ENCODE results near the gene KRT6A. TPM values are rescaled to one million over a fixed set of nuclear protein-coding genes. Genes with fewer than 3 reads are reported as not detected.

KRT6A gene
- total RNA-seq, 4 donors from 2014 or later = 0.30 TPM; not detected in 3

- DNase-seq (ENCODE audit: low spot score in 2 of 2) = no peak
- Histone ChIP-seq H3K4me3 (no peak overlapping the region), H3K27ac (no peak overlapping the region), H3K36me3 (no peaks in the 10 kb centered on the region), H3K27me3 (no peaks in the 10 kb centered on the region), H3K4me1 (peaks cover 0 to 3% (median 0%) of the 10 kb centered on the region in 4 donors), H3K9me3 (no peaks in the 10 kb centered on the region)
- WGBS, 2 donors = 72 to 78% methylated on average over 10 of the region's 10 CpGs
- TF ChIP-seq EP300 (IDR thresholded peaks at IDR 0.05) = no peak
- TF ChIP-seq CTCF (IDR thresholded peaks at IDR 0.05) = no peak
- no peak for TF ChIP-seq POLR2A (IDR thresholded peaks at IDR 0.05)
These were observed 40.8 kb upstream of the KRT6A start for GRCh38 chr12:52533686-52534470.

DNA sequence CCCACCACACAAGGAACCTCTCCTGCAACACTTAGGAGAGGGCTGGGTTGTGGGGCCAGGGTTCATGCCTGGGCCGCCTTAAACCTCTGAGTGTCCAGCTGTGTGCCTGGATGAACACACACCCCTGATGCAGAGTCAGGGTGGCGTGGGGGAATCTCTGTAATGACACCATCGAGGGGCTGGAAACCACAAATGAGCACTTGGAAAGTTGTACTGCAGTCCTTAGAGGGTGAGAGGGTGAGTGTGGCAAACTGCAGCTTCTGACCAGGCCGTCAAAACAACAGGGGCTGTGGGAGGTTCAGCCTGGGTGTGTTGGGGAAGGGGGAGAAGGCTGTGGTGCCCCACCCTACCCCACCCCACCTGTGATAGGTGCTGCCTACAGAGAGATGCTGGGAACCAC is 39.6 kb upstream of the KRT6A start:
- no peaks in the 10 kb centered on the region for H3K9me3 ChIP-seq
- TF ChIP-seq POLR2A (IDR thresholded peaks at IDR 0.05) (no peak), CTCF (IDR thresholded peaks at IDR 0.05) (no peak), EP300 (IDR thresholded peaks at IDR 0.05) (no peak)
- no peaks in the 10 kb centered on the region for H3K4me1 ChIP-seq
- H3K4me3 ChIP-seq = no peak overlapping the region
- H3K36me3 ChIP-seq = no peaks in the 10 kb centered on the region
- H3K27ac ChIP-seq = no peak overlapping the region
- H3K27me3 ChIP-seq = no peaks in the 10 kb centered on the region
- 43 to 64% methylated on average over 4 of the region's 4 CpGs for WGBS, 2 donors
- no peak for DNase-seq (ENCODE audit: low spot score in 2 of 2)

GRCh38 chr12:52531566-52532300 is 38.7 kb upstream of the KRT6A start:
- Histone ChIP-seq H3K4me1 (no peaks in the 10 kb centered on the region), H3K27ac (no peak overlapping the region), H3K27me3 (no peaks in the 10 kb centered on the region), H3K36me3 (no peaks in the 10 kb centered on the region), H3K4me3 (no peak overlapping the region), H3K9me3 (no peaks in the 10 kb centered on the region)
- WGBS, 2 donors = 68 to 70% methylated on average over 18 of the region's 18 CpGs
- no peak for DNase-seq (ENCODE audit: low spot score in 2 of 2)
- no peak for TF ChIP-seq POLR2A (IDR thresholded peaks at IDR 0.05)
- no peak for TF ChIP-seq CTCF (IDR thresholded peaks at IDR 0.05)
- no peak for TF ChIP-seq EP300 (IDR thresholded peaks at IDR 0.05)

- TF ChIP-seq CTCF (IDR thresholded peaks at IDR 0.05) = no peak
- no peak for TF ChIP-seq EP300 (IDR thresholded peaks at IDR 0.05)
- TF ChIP-seq POLR2A (IDR thresholded peaks at IDR 0.05) = no peak
- Histone ChIP-seq H3K27me3 (no peaks in the 10 kb centered on the region), H3K4me3 (no peak overlapping the region), H3K27ac (no peak overlapping the region), H3K36me3 (no peaks in the 10 kb centered on the region), H3K4me1 (no peaks in the 10 kb centered on the region), H3K9me3 (no peaks in the 10 kb centered on the region)
- WGBS, 2 donors = 76 to 86% methylated on average over 2 of the region's 2 CpGs
- no peak for DNase-seq (ENCODE audit: low spot score in 2 of 2)
These were observed 37.8 kb upstream of the KRT6A start for GRCh38 chr12:52530905-52531304.

GRCh38 chr12:52530366-52530765 is 37.3 kb upstream of the KRT6A start:
- TF ChIP-seq CTCF (IDR thresholded peaks at IDR 0.05) = no peak
- no peak for TF ChIP-seq POLR2A (IDR thresholded peaks at IDR 0.05)
- no peak for TF ChIP-seq EP300 (IDR thresholded peaks at IDR 0.05)
- WGBS, 2 donors = 79 to 86% methylated on average over 2 of the region's 2 CpGs
- H3K4me1 ChIP-seq = no peaks in the 10 kb centered on the region
- no peaks in the 10 kb centered on the region for H3K9me3 ChIP-seq
- no peaks in the 10 kb centered on the region for H3K27me3 ChIP-seq
- H3K36me3 ChIP-seq = no peaks in the 10 kb centered on the region
- no peak overlapping the region for H3K4me3 ChIP-seq
- no peak overlapping the region for H3K27ac ChIP-seq
- no peak for DNase-seq (ENCODE audit: low spot score in 2 of 2)
